Skin epidermis (tissue), 12 donors: ENCODE measurements around the gene RNU1-4.
"Not testable (repeated sequence)": the region's sequence is repeated elsewhere in the genome, so short reads cannot be mapped to it uniquely, and the experiment has no call there.

Experiments used
- H3K27ac ChIP-seq, 21 experiments: fragments of 200-600 bp; sonication (generic) in 11 of 21; one replicate each; pipeline ENCODE4 v1.5.0; 2020; ENCODE audit warnings: mild to moderate bottlenecking in 3 of 21, inconsistent platforms in 2 of 21, moderate library complexity in 2 of 21
- H3K4me3 ChIP-seq, 7 experiments: fragments of 200-600 bp; sonication (generic) in 2 of 7; one replicate each; pipeline ENCODE4 v1.5.0; 2020; ENCODE audit warnings: inconsistent platforms in 2 of 7, mild to moderate bottlenecking in 2 of 7, moderate library complexity in 1 of 7

The RNU1-4 gene

DNA sequence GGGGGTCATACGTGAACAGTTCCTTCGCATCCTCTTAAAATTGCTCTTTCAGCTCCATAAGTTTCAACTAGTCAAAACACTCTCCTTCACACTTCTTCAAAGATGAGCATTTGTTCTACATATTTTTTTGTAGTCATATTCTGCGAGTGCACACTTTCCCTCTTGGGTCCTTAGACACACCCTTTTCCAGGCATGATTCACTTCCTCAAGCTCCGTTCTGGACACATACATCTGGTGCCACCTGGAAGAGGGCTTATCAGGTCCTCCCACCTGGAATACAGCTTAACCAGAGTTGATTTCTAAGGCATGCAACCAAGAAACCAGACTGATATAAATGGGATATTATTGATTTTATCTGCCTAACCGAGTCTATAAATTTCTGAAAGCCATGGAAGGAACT lies 47.4 kb downstream of the RNU1-4 start:
- not testable (repeated sequence) for H3K4me3 ChIP-seq

More for the DNA sequence above, 47.4 kb downstream of the RNU1-4 start:
- H3K27ac ChIP-seq = not testable (repeated sequence)
